IPS-18c (cell line): ENCODE measurements around the gene PRMT2.

ENCODE experiments used
- H3K4me3 ChIP-seq: 2 replicates; pipeline ENCODE4 v1.7.0; 2013; ENCODE audit warnings: low read depth, mild to moderate bottlenecking, low read length, moderate library complexity; ENCODE audit not compliant: insufficient read depth
- H3K9me3 ChIP-seq: one replicate; pipeline ENCODE4 v1.6.1; 2013; ENCODE audit warnings: mild to moderate bottlenecking, low read length, moderate library complexity; ENCODE audit not compliant: control insufficient read depth, insufficient read depth

PRMT2 gene

GRCh38 chr21:46635324-46636180 is at the start of gene PRMT2:
Gene PRMT2 (plus strand): TSS chr21:46635674. CDS start chr21:46636952, 1,278 bp downstream.
- Histone ChIP-seq H3K4me3 (peak within 1 kb of the TSS; percentile 65), H3K9me3 (no peaks in the 10 kb centered on the region)

GRCh38 chr21:46594276-46594675 is 41.2 kb upstream of the PRMT2 start:
- H3K4me3 ChIP-seq: no peak overlapping the region
- peaks cover 3% of the 10 kb centered on the region for H3K9me3 ChIP-seq

GRCh38 chr21:46596201-46596600 is 39.3 kb upstream of the PRMT2 start:
- peaks cover 3% of the 10 kb centered on the region for H3K9me3 ChIP-seq
- no peak overlapping the region for H3K4me3 ChIP-seq

GRCh38 chr21:46597031-46597430 is 38.4 kb upstream of the PRMT2 start:
- peaks cover 3% of the 10 kb centered on the region for H3K9me3 ChIP-seq
- H3K4me3 ChIP-seq: no peak overlapping the region

GRCh38 chr21:46597896-46598343 is 37.6 kb upstream of the PRMT2 start:
- Histone ChIP-seq H3K9me3 (peaks cover 3% of the 10 kb centered on the region), H3K4me3 (no peak overlapping the region; the same call in 1 of the 2 replicates)

- no peak overlapping the region for H3K4me3 ChIP-seq
- peaks cover 3% of the 10 kb centered on the region for H3K9me3 ChIP-seq
Measured at GRCh38 chr21:46598581-46599572, 36.6 kb upstream of the PRMT2 start.

GRCh38 chr21:46600305-46600704 is 35.2 kb upstream of the PRMT2 start:
- Histone ChIP-seq H3K9me3 (no peaks in the 10 kb centered on the region), H3K4me3 (no peak overlapping the region)

- Histone ChIP-seq H3K9me3 (no peaks in the 10 kb centered on the region), H3K4me3 (no peak overlapping the region)
Measured at GRCh38 chr21:46600978-46601377, 34.5 kb upstream of the PRMT2 start.

- no peak overlapping the region for H3K4me3 ChIP-seq
- no peaks in the 10 kb centered on the region for H3K9me3 ChIP-seq
Measured at GRCh38 chr21:46603228-46603627, 32.2 kb upstream of the PRMT2 start.

- Histone ChIP-seq H3K9me3 (no peaks in the 10 kb centered on the region), H3K4me3 (no peak overlapping the region)
Measured at GRCh38 chr21:46604329-46604974, 31.0 kb upstream of the PRMT2 start.

GRCh38 chr21:46604975-46605766 is 30.3 kb upstream of the PRMT2 start, which contains the start of gene S100B:
Gene S100B (minus strand): TSS chr21:46605082. CDS start chr21:46602415, 2,667 bp downstream.
- H3K4me3 ChIP-seq: no peak within 1 kb of the TSS

GRCh38 chr21:46605767-46606426 is 29.6 kb upstream of the PRMT2 start:
- H3K9me3 ChIP-seq: no peaks in the 10 kb centered on the region
- no peak overlapping the region for H3K4me3 ChIP-seq

More at GRCh38 chr21:46604975-46605766, 30.3 kb upstream of the PRMT2 start, which contains the start of gene S100B:
- no peaks in the 10 kb centered on the region for H3K9me3 ChIP-seq

GRCh38 chr21:46606427-46606813 is 29.1 kb upstream of the PRMT2 start:
- no peaks in the 10 kb centered on the region for H3K9me3 ChIP-seq
- no peak overlapping the region for H3K4me3 ChIP-seq

GRCh38 chr21:46607636-46608035 is 27.8 kb upstream of the PRMT2 start:
- no peak overlapping the region for H3K4me3 ChIP-seq
- no peaks in the 10 kb centered on the region for H3K9me3 ChIP-seq

GRCh38 chr21:46608672-46609111 is 26.8 kb upstream of the PRMT2 start:
- H3K4me3 ChIP-seq: no peak overlapping the region
- H3K9me3 ChIP-seq: no peaks in the 10 kb centered on the region
